HepG2 (cell line): ENCODE data around the gene SPTBN5. TPM values are rescaled to one million over a fixed set of nuclear protein-coding genes. Genes with fewer than 3 reads are reported as not detected.

Experiments used
- AKAP8 ChIP-seq: sonication (generic); formaldehyde crosslinking; IDR thresholded peaks from 2 replicates; pipeline ENCODE4 v1.5.1; 2020; ENCODE audit warnings: mild to moderate bottlenecking, missing genetic modification reagents
- ASH2L ChIP-seq: fragments of 300-600, 200-600 bp; sonication (generic); IDR thresholded peaks from 2 replicates; pipeline ENCODE4 v1.7.0; 2017; ENCODE audit warnings: low read depth, mild to moderate bottlenecking, moderate library complexity, mixed read lengths, low read length; ENCODE audit not compliant: insufficient read length
- ATF3 ChIP-seq: sonication (generic); formaldehyde crosslinking; IDR thresholded peaks from 2 replicates; pipeline ENCODE4 v1.4.0; 2020; ENCODE audit warnings: missing genetic modification reagents
- BCL6 ChIP-seq: IDR thresholded peaks from 2 replicates; pipeline ENCODE4 v1.6.1; 2016; ENCODE audit warnings: missing genetic modification reagents, missing compliant biosample characterization
- CCDC6 ChIP-seq: sonication (generic); formaldehyde crosslinking; IDR thresholded peaks from 2 replicates; pipeline ENCODE4 v1.8.1; 2022; ENCODE audit warnings: mild to moderate bottlenecking, missing genetic modification reagents, moderate library complexity
- ETV5 ChIP-seq: IDR thresholded peaks from 2 replicates; pipeline ENCODE4 v1.6.1; 2018; ENCODE audit warnings: missing biosample characterization, missing genetic modification reagents, inconsistent platforms, borderline replicate concordance
- GFI1 ChIP-seq: sonication (generic); formaldehyde crosslinking; IDR thresholded peaks from 2 replicates; pipeline ENCODE4 v1.5.0; 2020; ENCODE audit warnings: missing genetic modification reagents, mild to moderate bottlenecking, borderline replicate concordance
- KAT8 ChIP-seq: IDR thresholded peaks from 2 replicates; pipeline ENCODE4 v1.6.1; 2016; ENCODE audit warnings: missing genetic modification reagents, missing compliant biosample characterization
- KLF16 ChIP-seq, 2 experiments: sonication (generic) in 1 of 2; formaldehyde crosslinking in 1 of 2; IDR thresholded peaks; 2 replicates each; pipeline versions ENCODE4 v1.6.1 to v1.8.0; 2016 to 2023; ENCODE audit warnings: missing genetic modification reagents in 2 of 2, missing compliant biosample characterization in 1 of 2
- MAFF ChIP-seq: IDR thresholded peaks from 2 replicates; pipeline ENCODE4 v1.6.1; 2011; ENCODE audit warnings: low read depth, low read length, improper control_type of control experiment
- NAIF1 ChIP-seq: sonication (generic); formaldehyde crosslinking; IDR thresholded peaks from 2 replicates; pipeline ENCODE4 v1.5.0; 2020; ENCODE audit warnings: mild to moderate bottlenecking, missing genetic modification reagents, borderline replicate concordance
- NFYC ChIP-seq: IDR thresholded peaks from 2 replicates; pipeline ENCODE4 v1.6.1; 2016; ENCODE audit warnings: missing genetic modification reagents, missing compliant biosample characterization
- REPIN1 ChIP-seq: sonication (generic); formaldehyde crosslinking; IDR thresholded peaks from 2 replicates; pipeline ENCODE4 v1.8.0; 2022; ENCODE audit warnings: missing genetic modification reagents, low read depth, mild to moderate bottlenecking, borderline replicate concordance
- RNF219 ChIP-seq: sonication (generic); formaldehyde crosslinking; IDR thresholded peaks from 2 replicates; pipeline ENCODE4 v1.5.0; 2020; ENCODE audit warnings: mild to moderate bottlenecking, missing genetic modification reagents
- TBX2 ChIP-seq: sonication (generic); formaldehyde crosslinking; IDR thresholded peaks from 2 replicates; pipeline ENCODE4 v1.5.0; 2020; ENCODE audit warnings: missing genetic modification reagents, mild to moderate bottlenecking, borderline replicate concordance
- TGIF2 ChIP-seq: IDR thresholded peaks from 2 replicates; pipeline ENCODE4 v1.6.1; 2016; ENCODE audit warnings: control low read depth, missing compliant biosample characterization
- TMF1 ChIP-seq: sonication (generic); formaldehyde crosslinking; IDR thresholded peaks from 2 replicates; pipeline ENCODE4 v1.8.1; 2022; ENCODE audit warnings: low read depth, missing genetic modification reagents
- U2AF1 ChIP-seq: fragments of 200-400 bp; formaldehyde crosslinking; optimal IDR thresholded peaks from 2 replicates; pipeline ENCODE3; 2017; ENCODE audit warnings: mild to moderate bottlenecking, low read depth, low read length
- YEATS4 ChIP-seq: sonication (generic); formaldehyde crosslinking; IDR thresholded peaks from 2 replicates; pipeline ENCODE4 v1.4.0; 2020; ENCODE audit warnings: missing genetic modification reagents, borderline replicate concordance
- ZFP62 ChIP-seq: sonication (generic); formaldehyde crosslinking; IDR thresholded peaks from 2 replicates; pipeline ENCODE4 v1.4.0; 2020; ENCODE audit warnings: missing genetic modification reagents
- ZNF441 ChIP-seq: sonication (generic); formaldehyde crosslinking; IDR thresholded peaks from 2 replicates; pipeline ENCODE4 v1.7.0; 2021; ENCODE audit warnings: missing genetic modification reagents, borderline replicate concordance
- ZNF451 ChIP-seq: sonication (generic); formaldehyde crosslinking; IDR thresholded peaks from 2 replicates; pipeline ENCODE4 v1.5.0; 2020; ENCODE audit warnings: mild to moderate bottlenecking, missing genetic modification reagents
- ZNF530 ChIP-seq: sonication (generic); formaldehyde crosslinking; IDR thresholded peaks from 2 replicates; pipeline ENCODE4 v1.5.0; 2020; ENCODE audit warnings: low read depth, mild to moderate bottlenecking, missing genetic modification reagents
- polyA plus RNA-seq, 8 experiments: library from polyadenylated mRNA; depleted of rRNA in 3 of 8; stranded (reverse) in 7 of 8; unstranded in 1 of 8; fragments of >200 nt; fragmentation: Illumina TruSeq in 4 of 8; extraction: Trizol in 4 of 8; gene quantifications; 2 replicates each; pipeline versions ENCODE4 v1.2.1 to v1.2.3, GENCODE V29; 2011 to 2016; ENCODE audit warnings: low read depth in 4 of 8, missing spikeins in 1 of 8, mixed read lengths in 1 of 8; ENCODE audit not compliant: insufficient read depth in 1 of 8
- total RNA-seq, 5 experiments: library from RNA; depleted of rRNA; stranded (reverse); fragments of >200 nt; fragmentation: Illumina TruSeq; extraction: Trizol; gene quantifications; 2 replicates each; pipeline ENCODE4 v1.2.3, GENCODE V29; 2016; ENCODE audit warnings: low read depth in 1 of 5
- TF ChIP-seq, protein P1 (sequence below): sonication (generic); formaldehyde crosslinking; IDR thresholded peaks from 2 replicates; pipeline ENCODE4 v1.4.0; 2020; ENCODE audit warnings: low read depth, missing genetic modification reagents
- TF ChIP-seq, protein P2 (sequence below): sonication (generic); formaldehyde crosslinking; IDR thresholded peaks from 2 replicates; pipeline ENCODE4 v1.5.0; 2020; ENCODE audit warnings: missing genetic modification reagents

SPTBN5 gene
- total and polyA plus RNA-seq, 2 of the 13 experiments (the other 11 are each of a cell fraction or from before 2014, with no cell fraction given): 0.01 to 0.07 TPM

DNA sequence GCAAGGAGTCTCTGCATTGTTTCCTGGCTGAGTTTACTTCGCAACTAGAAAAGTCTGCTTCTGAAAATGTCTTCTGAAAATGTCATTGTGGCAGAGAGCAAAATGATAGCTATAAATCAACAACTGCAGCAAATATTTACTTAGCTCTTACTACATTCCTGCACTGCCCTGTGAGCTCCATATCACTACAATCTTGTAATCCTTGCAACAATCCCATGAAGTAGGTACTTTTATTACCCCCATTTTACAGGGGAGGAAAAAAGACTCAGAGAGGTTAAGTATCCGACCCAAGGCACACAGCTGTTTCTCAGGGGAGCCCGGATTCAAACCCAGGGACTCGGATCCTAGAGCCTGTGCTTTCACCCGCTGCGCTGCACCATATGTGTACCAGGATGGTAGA is 34.2 kb upstream of the SPTBN5 start (continued):
- no peak for TF ChIP-seq ZNF530 (CRISPR knock-in tag)
- TF ChIP-seq GFI1 (CRISPR knock-in tag): peak; percentile 55; the same call in 1 of the 2 replicates
- no peak for TF ChIP-seq ATF3 (CRISPR knock-in tag)
- no peak for TF ChIP-seq ZFP62
- TF ChIP-seq BCL6 (CRISPR knock-in tag): peak; percentile 71
- TF ChIP-seq MAFF: 0 out of 2 replicates have a peak, but pooled peaks have one; percentile 17
- TF ChIP-seq TBX2 (CRISPR knock-in tag): 0 out of 2 replicates have a peak, but pooled peaks have one; percentile 31
- TF ChIP-seq NFYC (CRISPR knock-in tag): no peak
- TF ChIP-seq TMF1 (CRISPR knock-in tag): no peak
- TF ChIP-seq ASH2L: peak; percentile 36
- TF ChIP-seq ZNF441 (CRISPR knock-in tag): no peak
- TF ChIP-seq CCDC6 (CRISPR knock-in tag): no peak
- TF ChIP-seq ZNF451 (CRISPR knock-in tag): no peak
- TF ChIP-seq AKAP8 (CRISPR knock-in tag): no peak
- peak; percentile 45 for TF ChIP-seq KAT8 (CRISPR knock-in tag)
- TF ChIP-seq YEATS4 (CRISPR knock-in tag): no peak
- TF ChIP-seq, protein P1, sequence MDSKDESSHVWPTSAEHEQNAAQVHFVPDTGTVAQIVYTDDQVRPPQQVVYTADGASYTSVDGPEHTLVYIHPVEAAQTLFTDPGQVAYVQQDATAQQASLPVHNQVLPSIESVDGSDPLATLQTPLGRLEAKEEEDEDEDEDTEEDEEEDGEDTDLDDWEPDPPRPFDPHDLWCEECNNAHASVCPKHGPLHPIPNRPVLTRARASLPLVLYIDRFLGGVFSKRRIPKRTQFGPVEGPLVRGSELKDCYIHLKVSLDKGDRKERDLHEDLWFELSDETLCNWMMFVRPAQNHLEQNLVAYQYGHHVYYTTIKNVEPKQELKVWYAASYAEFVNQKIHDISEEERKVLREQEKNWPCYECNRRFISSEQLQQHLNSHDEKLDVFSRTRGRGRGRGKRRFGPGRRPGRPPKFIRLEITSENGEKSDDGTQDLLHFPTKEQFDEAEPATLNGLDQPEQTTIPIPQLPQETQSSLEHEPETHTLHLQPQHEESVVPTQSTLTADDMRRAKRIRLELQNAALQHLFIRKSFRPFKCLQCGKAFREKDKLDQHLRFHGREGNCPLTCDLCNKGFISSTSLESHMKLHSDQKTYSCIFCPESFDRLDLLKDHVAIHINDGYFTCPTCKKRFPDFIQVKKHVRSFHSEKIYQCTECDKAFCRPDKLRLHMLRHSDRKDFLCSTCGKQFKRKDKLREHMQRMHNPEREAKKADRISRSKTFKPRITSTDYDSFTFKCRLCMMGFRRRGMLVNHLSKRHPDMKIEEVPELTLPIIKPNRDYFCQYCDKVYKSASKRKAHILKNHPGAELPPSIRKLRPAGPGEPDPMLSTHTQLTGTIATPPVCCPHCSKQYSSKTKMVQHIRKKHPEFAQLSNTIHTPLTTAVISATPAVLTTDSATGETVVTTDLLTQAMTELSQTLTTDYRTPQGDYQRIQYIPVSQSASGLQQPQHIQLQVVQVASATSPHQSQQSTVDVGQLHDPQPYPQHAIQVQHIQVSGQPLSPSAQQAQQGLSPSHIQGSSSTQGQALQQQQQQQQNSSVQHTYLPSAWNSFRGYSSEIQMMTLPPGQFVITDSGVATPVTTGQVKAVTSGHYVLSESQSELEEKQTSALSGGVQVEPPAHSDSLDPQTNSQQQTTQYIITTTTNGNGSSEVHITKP (CRISPR knock-in tag): no peak
- no peak for TF ChIP-seq TGIF2
- TF ChIP-seq U2AF1: no peak
- TF ChIP-seq, protein P2, sequence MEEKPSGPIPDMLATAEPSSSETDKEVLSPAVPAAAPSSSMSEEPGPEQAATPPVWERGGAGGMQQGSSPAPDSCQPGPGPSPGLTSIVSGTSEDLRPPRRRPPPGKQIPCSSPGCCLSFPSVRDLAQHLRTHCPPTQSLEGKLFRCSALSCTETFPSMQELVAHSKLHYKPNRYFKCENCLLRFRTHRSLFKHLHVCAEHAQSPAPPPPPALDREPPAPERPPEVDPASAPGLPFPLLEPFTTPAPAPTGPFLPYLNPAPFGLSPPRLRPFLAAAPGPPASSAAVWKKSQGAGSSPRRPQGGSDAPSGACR: no peak
- no peak for TF ChIP-seq RNF219 (CRISPR knock-in tag)
- peak; percentile 32; the same call in 1 of the 2 replicates for TF ChIP-seq REPIN1 (CRISPR knock-in tag)
- no peak for TF ChIP-seq ETV5
- TF ChIP-seq NAIF1: no peak
- no peak for TF ChIP-seq KLF16 (CRISPR knock-in tag; IDR thresholded peaks at IDR 0.05)
